Spinal cord (tissue), 10 donors: ENCODE measurements around the gene HTR6. TPM values are rescaled to one million over a fixed set of nuclear protein-coding genes. Genes with fewer than 3 reads are reported as not detected.

Experiments
- DNase-seq, 6 donors: peaks; one replicate each; pipeline versions ENCODE4 v3.0.0 to v3.0.0-alpha.2; 2013 to 2015; ENCODE audit warnings: low spot score in 6 of 6, low read depth in 4 of 6
- H3K27ac ChIP-seq: one replicate; pipeline ENCODE4 v1.5.1; 2013; ENCODE audit warnings: low read depth, low read length, control low read depth
- H3K27me3 ChIP-seq: one replicate; pipeline ENCODE4 v1.6.1; 2013; ENCODE audit warnings: low read length; ENCODE audit not compliant: control insufficient read depth, insufficient read depth
- H3K36me3 ChIP-seq: one replicate; pipeline ENCODE4 v1.6.1; 2013; ENCODE audit warnings: low read length; ENCODE audit not compliant: control insufficient read depth, insufficient read depth
- H3K4me1 ChIP-seq: one replicate; pipeline ENCODE4 v1.6.1; 2013; ENCODE audit warnings: low read length; ENCODE audit not compliant: control insufficient read depth, insufficient read depth
- H3K4me3 ChIP-seq: one replicate; pipeline ENCODE4 v1.5.1; 2013; ENCODE audit warnings: low read depth, low read length, control low read depth
- H3K9me3 ChIP-seq: one replicate; pipeline ENCODE4 v1.6.1; 2013; ENCODE audit warnings: low read length; ENCODE audit not compliant: control insufficient read depth, insufficient read depth
- WGBS: methylation state at CpG from one replicate; pipeline ENCODE4 v1.1.5; 2013; ENCODE audit warnings: missing lambda C conversion rate; ENCODE audit not compliant: insufficient coverage; 5-methylcytosine and 5-hydroxymethylcytosine counted together
- long read RNA-seq, 4 donors: transcript quantifications; one replicate each; lab custom pipeline, GENCODE V29; 2026
- polyA plus RNA-seq, 2 donors: library from polyadenylated mRNA; unstranded; fragments of 120-200 nt; gene quantifications; one replicate each; pipeline ENCODE4 v1.2.1, GENCODE V29; 2013; ENCODE audit not compliant: insufficient read length in 2 of 2
- total RNA-seq, 2 donors: library from RNA; depleted of rRNA in 1 of 2; stranded (reverse); fragments of 120-200 nt in 1 of 2; fragments of >200 nt in 1 of 2; gene quantifications; one replicate each; pipeline versions ENCODE4 v1.2.3 to v1.2.4, GENCODE V29; 2013 to 2014
- donor health status: healthy.

HTR6 gene
- under 1 TPM; 0.22 to 0.89 TPM for total RNA-seq
- 1 to 10 TPM; 1.7 to 2.5 TPM for polyA plus RNA-seq
- long read RNA-seq, donor 1, result 0 reads
- long read RNA-seq, donor 2, result 0 reads
- long read RNA-seq, donor 3, result 0 reads
- long read RNA-seq, donor 4, result 0 reads

DNA sequence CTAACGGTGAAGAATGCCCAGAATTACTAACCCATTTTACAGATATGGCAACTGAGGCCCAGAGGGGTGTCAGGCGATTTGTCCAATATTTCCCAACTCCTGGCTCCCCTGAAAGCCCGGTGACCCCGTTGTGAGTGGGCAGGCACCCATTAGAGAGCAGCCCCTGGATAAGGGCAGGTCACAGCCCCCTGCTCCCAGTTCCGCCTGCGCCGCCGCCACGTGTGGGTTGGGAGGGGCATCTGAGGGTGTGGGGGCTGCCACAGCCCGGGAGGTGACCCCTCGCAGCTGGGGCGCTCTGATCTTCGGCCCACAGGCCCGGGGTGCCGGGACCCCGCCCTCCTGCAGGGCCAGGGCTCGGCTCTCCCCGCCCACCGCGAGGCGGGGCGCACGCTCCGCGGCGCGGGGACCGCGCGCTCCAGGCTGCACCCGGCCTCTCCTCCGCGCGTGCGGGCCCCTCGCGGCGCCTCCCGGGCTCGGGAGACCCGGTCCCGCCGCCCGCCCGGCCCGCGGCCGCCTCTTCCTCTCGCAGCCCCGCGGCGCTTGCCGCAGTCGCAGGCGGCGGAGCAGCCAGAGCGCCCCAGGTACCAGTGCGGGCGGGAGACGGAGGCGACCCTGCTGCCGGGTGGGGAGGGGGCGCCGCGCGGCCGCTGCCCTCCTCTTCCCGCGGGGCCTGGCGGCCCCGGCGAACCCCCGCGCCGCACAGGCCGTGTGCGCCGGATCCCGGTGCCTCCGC lies at the start of gene HTR6:
HTR6 (plus strand) TSS at position 423 of the 733 bp plus-strand sequence. CDS start 879 bp downstream, outside the sequence.
- H3K36me3 ChIP-seq, result no peaks in the 10 kb centered on the region
- 2% methylated on average over 80 of the region's 80 CpGs for WGBS
- DNase-seq, result peak in 1 of 6 donors; percentile 44
- H3K27ac ChIP-seq, result no peak within 1 kb of the TSS
- H3K27me3 ChIP-seq, result peaks cover 33% of the 10 kb centered on the region
- H3K4me1 ChIP-seq, result peaks cover 22% of the 10 kb centered on the region
- no peaks in the 10 kb centered on the region for H3K9me3 ChIP-seq
- H3K4me3 ChIP-seq, result peak within 1 kb of the TSS; percentile 12

- Histone ChIP-seq H3K4me3 (no peak overlapping the region), H3K36me3 (peaks cover 15% of the 10 kb centered on the region), H3K4me1 (no peaks in the 10 kb centered on the region), H3K27me3 (no peaks in the 10 kb centered on the region), H3K9me3 (no peaks in the 10 kb centered on the region), H3K27ac (no peak overlapping the region)
- WGBS, result 83% methylated on average over 5 of the region's 6 CpGs
- DNase-seq, result no peak
These were observed 49.2 kb upstream of the HTR6 start for GRCh38 chr1:19615438-19615837.

GRCh38 chr1:19616489-19616888 lies 48.2 kb upstream of the HTR6 start:
- 40% methylated on average over 1 of the region's 2 CpGs for WGBS
- Histone ChIP-seq H3K4me3 (no peak overlapping the region), H3K27ac (no peak overlapping the region), H3K4me1 (no peaks in the 10 kb centered on the region), H3K27me3 (no peaks in the 10 kb centered on the region), H3K36me3 (peaks cover 15% of the 10 kb centered on the region), H3K9me3 (no peaks in the 10 kb centered on the region)
- no peak for DNase-seq

- no CpG with 5 or more reads among the region's 3 CpGs for WGBS
- no peak overlapping the region for H3K27ac ChIP-seq
- H3K4me1 ChIP-seq, result no peaks in the 10 kb centered on the region
These were observed 47.3 kb upstream of the HTR6 start for GRCh38 chr1:19617376-19617775.

GRCh38 chr1:19618428-19618827 lies 46.2 kb upstream of the HTR6 start:
- Histone ChIP-seq H3K4me3 (no peak overlapping the region), H3K27ac (no peak overlapping the region), H3K9me3 (no peaks in the 10 kb centered on the region), H3K4me1 (no peaks in the 10 kb centered on the region), H3K27me3 (no peaks in the 10 kb centered on the region), H3K36me3 (peaks cover 15% of the 10 kb centered on the region)
- DNase-seq, result no peak
- no CpG with 5 or more reads among the region's 3 CpGs for WGBS

More at GRCh38 chr1:19617376-19617775, 47.3 kb upstream of the HTR6 start:
- Histone ChIP-seq H3K27me3 (no peaks in the 10 kb centered on the region), H3K36me3 (peaks cover 15% of the 10 kb centered on the region), H3K4me3 (no peak overlapping the region), H3K9me3 (no peaks in the 10 kb centered on the region)
- DNase-seq, result no peak

DNA sequence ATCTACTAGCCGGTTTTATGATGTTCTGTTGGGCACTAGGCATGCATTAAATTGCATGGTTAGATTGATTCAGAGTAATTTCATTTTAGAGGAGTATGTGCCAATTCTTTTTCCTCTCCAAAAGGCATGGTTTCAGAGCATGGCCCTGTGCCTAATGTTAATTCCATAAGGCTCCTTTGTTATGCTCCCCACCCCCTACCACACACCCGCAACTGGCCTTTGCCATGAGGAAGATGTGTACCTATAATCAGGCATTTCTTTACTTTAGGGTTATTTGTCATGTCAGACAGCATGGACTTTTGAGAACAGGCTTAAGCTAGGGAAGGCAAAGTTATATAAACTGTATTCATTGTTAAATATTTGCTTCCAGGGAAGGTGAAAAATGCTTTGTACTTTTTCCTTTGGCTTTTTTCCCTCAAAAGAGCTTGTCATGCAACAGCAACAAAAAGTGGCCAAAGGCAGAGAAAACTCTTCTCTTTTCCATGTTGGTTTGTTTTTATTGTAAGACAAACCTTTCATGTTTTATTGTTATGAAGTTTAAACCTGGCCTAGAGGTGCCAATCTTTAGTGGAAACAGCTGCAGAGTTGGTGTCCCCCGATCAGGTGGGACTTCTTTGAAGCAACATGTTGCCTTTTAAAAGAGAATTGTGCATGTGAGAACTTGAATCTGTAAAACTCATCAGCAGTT lies 44.8 kb upstream of the HTR6 start:
- Histone ChIP-seq H3K36me3 (peaks cover 17% of the 10 kb centered on the region), H3K4me1 (no peaks in the 10 kb centered on the region), H3K9me3 (no peaks in the 10 kb centered on the region), H3K4me3 (no peak overlapping the region), H3K27me3 (no peaks in the 10 kb centered on the region), H3K27ac (no peak overlapping the region)
- no CpG with 5 or more reads among the region's 3 CpGs for WGBS
- DNase-seq, result peak in 1 of 6 donors; percentile 58

DNA sequence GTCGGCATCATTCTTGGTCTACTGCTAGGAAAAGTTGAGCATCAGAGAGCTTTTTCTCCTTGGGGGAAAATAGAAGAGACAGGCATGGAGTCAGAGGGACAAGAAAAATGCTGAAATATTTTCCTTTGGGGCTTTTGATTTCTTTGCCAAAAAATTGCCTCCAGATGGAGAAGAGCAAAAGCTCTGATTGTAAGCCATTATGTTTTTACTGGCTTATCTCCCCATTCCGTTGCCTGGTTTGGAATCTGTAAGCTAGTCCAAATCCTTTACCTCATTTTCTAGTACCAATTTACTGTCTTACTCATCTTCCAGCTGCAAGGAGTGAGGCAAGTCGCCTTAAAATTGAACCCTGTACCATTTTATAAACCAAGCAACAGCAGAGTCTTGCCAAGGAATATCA lies 43.9 kb upstream of the HTR6 start:
- WGBS, result 82% methylated on average over 3 of the region's 3 CpGs
- H3K27ac ChIP-seq, result no peak overlapping the region
- DNase-seq, result peak in 1 of 6 donors; percentile 42
- H3K36me3 ChIP-seq, result peaks cover 19% of the 10 kb centered on the region
- H3K4me3 ChIP-seq, result no peak overlapping the region
- no peaks in the 10 kb centered on the region for H3K27me3 ChIP-seq
- no peaks in the 10 kb centered on the region for H3K4me1 ChIP-seq
- no peaks in the 10 kb centered on the region for H3K9me3 ChIP-seq

DNA sequence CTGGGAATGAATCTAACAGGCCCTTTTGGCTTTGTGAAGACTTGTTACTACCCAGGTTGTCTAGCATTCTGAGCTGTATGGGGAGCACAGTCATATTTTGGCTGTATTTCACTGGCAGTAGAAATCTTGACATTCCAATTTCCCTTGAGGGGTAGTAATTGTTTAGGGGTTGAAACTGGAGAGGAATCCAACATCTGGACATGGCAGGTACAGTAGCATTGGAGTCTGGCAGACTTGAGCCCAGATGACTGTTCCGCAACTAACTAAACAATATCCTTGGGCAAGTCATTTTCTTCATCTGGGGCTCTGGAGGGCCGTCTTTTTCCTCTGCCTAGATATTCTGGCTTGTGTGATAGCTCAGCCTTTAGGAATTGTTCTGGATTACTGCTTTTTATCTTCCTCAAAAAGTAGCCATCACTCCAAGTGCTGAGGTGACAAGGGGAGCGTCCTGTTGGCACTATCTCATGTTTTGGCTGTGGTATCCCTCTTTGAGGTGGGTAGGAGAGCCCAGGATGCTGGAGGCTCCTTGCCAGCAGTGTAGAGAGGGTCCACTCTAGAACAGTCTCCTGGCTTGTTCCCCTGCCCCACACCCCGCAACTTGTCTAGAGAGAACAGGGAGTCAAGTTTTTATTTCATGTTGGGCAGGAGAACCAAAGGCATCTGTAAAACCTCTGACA lies 43.3 kb upstream of the HTR6 start:
- WGBS, result 100% methylated on average over 1 of the region's 4 CpGs
- H3K36me3 ChIP-seq, result peaks cover 16% of the 10 kb centered on the region
- no peak for DNase-seq
- H3K27me3 ChIP-seq, result no peaks in the 10 kb centered on the region
- H3K27ac ChIP-seq, result no peak overlapping the region
- no peak overlapping the region for H3K4me3 ChIP-seq
- H3K9me3 ChIP-seq, result no peaks in the 10 kb centered on the region
- no peaks in the 10 kb centered on the region for H3K4me1 ChIP-seq

- H3K27me3 ChIP-seq, result no peaks in the 10 kb centered on the region
- H3K4me3 ChIP-seq, result no peak overlapping the region
- H3K9me3 ChIP-seq, result no peaks in the 10 kb centered on the region
- no peak for DNase-seq
- no peak overlapping the region for H3K27ac ChIP-seq
- H3K4me1 ChIP-seq, result no peaks in the 10 kb centered on the region
- no CpG with 5 or more reads among the region's 1 CpG for WGBS
- peaks cover 23% of the 10 kb centered on the region for H3K36me3 ChIP-seq
These were observed 42.5 kb upstream of the HTR6 start for GRCh38 chr1:19622204-19622603.
